ENCODE results near the gene MCRIP2. TPM values are rescaled to one million over a fixed set of nuclear protein-coding genes. Genes with fewer than 3 reads are reported as not detected.

The MCRIP2 gene
- total and polyA plus RNA-seq, 9 of the 15 experiments (the other 6 are each of a cell fraction or from before 2014, with no cell fraction given) = 0.80 to 120 (median 35.2) TPM

DNA sequence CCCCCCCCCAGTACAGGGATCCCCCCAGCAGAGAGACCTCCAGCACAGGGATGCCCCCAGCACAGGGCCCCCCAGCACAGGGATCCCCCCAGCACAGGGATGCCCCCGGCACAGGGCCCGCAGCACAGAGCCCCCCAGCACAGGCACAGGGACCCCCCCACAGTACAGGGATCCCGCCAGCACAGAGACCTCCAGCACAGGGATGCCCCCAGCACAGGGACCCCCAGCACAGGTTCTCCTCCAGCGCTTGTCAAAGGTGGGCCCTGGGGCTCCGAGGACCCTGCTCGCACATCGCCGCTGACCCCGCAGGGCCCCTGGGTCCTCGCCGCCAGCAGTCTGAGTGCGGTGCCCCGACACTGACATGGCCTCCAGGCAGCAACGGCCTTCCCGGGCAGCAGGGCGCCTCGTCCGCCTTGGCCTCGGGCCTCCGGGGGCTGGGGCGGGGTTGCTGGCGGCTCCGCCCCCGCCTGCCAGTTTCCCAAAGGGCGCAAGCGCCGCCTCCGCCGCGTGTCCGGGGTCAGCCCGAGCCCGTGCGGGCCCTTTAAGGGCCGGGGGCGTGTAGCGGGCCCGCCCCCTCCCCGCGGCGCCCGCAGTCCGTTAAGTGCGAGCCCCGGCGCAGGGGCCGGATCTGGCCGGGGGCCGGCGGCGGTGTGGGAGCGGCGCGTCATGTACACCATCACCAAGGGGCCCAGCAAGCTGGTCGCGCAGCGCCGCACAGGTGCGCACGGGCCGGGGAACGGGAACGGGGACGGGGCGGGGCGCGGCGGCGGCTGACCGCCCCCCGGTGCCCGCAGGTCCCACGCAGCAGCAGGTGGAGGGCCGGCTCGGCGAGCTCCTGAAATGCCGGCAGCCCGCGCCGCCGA lies at the start of gene MCRIP2 (continued):
- no peak for TF ChIP-seq PRPF4 (IDR thresholded peaks at IDR 0.05; ENCODE audit: insufficient read depth, low read depth, low read length, poor library complexity, severe bottlenecking)
- no peak for TF ChIP-seq ZC3H11A (IDR thresholded peaks at IDR 0.05; ENCODE audit: low read depth, low read length)
- TF ChIP-seq U2AF1 (optimal IDR thresholded peaks at IDR 0.05; ENCODE audit: low read depth, low read length) = peak; percentile 27
- peak; percentile 93 for TF ChIP-seq KDM5B (IDR thresholded peaks at IDR 0.05; ENCODE audit: insufficient replicate concordance, low read depth, low read length)
- peak; percentile 68 for TF ChIP-seq ATF7 (IDR thresholded peaks at IDR 0.05)
- TF ChIP-seq MGA (IDR thresholded peaks at IDR 0.05) = no peak; the same call in 1 of the 2 replicates
- TF ChIP-seq ZNF584 (CRISPR knock-in tag; IDR thresholded peaks at IDR 0.05; ENCODE audit: low read depth) = no peak
- TF ChIP-seq NR2C2 (CRISPR knock-in tag; IDR thresholded peaks at IDR 0.05) = no peak
- TF ChIP-seq NR2C2 (tag; IDR thresholded peaks at IDR 0.05) = peak; percentile 81; the same call in 1 of the 2 replicates
- no peak for TF ChIP-seq ZNF384 (IDR thresholded peaks at IDR 0.05; ENCODE audit: low read depth, low read length)
- TF ChIP-seq GATAD2B (IDR thresholded peaks at IDR 0.05; ENCODE audit: borderline replicate concordance) = peak; percentile 84
- no peak for TF ChIP-seq HES1 (IDR thresholded peaks at IDR 0.05; ENCODE audit: low read depth)
- TF ChIP-seq CTBP1 (IDR thresholded peaks at IDR 0.05; ENCODE audit: borderline replicate concordance) = peak; percentile 80
- TF ChIP-seq TBP (optimal IDR thresholded peaks at IDR 0.05; ENCODE audit: low read depth, low read length) = peak; percentile 71
- peak; percentile 13; the same call in 1 of the 2 replicates for TF ChIP-seq ZNF511 (CRISPR knock-in tag; IDR thresholded peaks at IDR 0.05)
